ENCODE results near the gene MYO3B. TPM values are rescaled to one million over a fixed set of nuclear protein-coding genes. Genes with fewer than 3 reads are reported as not detected.

The MYO3B gene
- total RNA-seq, 2 donors from 2014 or later: 5.2 to 10.9 TPM

DNA sequence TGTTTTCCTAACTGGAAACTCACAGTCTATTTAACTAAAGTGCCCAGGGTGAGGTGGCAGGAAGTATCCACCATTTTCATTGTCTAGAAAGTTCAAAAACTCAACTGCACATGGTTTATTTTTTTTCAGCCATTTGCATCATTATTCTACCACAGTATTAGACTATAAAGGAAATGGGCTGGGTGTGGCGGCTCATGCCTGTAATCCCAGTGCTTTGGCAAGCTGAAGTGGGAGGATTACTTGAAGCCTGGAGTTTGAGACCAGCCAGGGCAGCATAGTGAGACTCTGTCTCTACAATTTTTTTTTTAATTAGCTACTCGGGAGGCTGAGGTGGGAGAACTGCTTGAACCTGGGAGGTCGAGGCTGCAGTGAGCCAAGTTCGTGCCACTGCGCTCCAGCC lies 213.8 kb downstream of the MYO3B start:
- Mint-ChIP-seq H3K4me1 (peaks cover 7% of the 10 kb centered on the region), H3K27ac (no peak overlapping the region), H3K4me3 (no peak overlapping the region), H3K9me3 (no peaks in the 10 kb centered on the region), H3K36me3 (ENCODE audit: low read depth) (peaks cover 6% of the 10 kb centered on the region), H3K27me3 (ENCODE audit: insufficient read depth) (no peaks in the 10 kb centered on the region)
- no peaks in the 10 kb centered on the region for H3K9me3 ChIP-seq (ENCODE audit: control insufficient read depth, low read length)
- no peak overlapping the region for H3K4me3 ChIP-seq (ENCODE audit: low read length)
- TF ChIP-seq, protein P1, sequence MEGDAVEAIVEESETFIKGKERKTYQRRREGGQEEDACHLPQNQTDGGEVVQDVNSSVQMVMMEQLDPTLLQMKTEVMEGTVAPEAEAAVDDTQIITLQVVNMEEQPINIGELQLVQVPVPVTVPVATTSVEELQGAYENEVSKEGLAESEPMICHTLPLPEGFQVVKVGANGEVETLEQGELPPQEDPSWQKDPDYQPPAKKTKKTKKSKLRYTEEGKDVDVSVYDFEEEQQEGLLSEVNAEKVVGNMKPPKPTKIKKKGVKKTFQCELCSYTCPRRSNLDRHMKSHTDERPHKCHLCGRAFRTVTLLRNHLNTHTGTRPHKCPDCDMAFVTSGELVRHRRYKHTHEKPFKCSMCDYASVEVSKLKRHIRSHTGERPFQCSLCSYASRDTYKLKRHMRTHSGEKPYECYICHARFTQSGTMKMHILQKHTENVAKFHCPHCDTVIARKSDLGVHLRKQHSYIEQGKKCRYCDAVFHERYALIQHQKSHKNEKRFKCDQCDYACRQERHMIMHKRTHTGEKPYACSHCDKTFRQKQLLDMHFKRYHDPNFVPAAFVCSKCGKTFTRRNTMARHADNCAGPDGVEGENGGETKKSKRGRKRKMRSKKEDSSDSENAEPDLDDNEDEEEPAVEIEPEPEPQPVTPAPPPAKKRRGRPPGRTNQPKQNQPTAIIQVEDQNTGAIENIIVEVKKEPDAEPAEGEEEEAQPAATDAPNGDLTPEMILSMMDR (conservative IDR thresholded peaks at IDR 0.05): no peak
- WGBS, 2 experiments (ENCODE audit: insufficient coverage in 1 of 2, insufficient read length in 1 of 2): 92 to 93% methylated on average over 3 to 5 of the region's 5 CpGs
- no peak overlapping the region for H3K27ac ChIP-seq (ENCODE audit: low read depth, low read length)
- DNase-seq: no peak
- H3K27me3 ChIP-seq (ENCODE audit: control insufficient read depth, insufficient read depth, low read length, poor library complexity, severe bottlenecking): peaks cover 10% of the 10 kb centered on the region
- H3K4me1 ChIP-seq (ENCODE audit: control insufficient read depth, insufficient read depth, low read length): no peaks in the 10 kb centered on the region
- H3K9ac ChIP-seq (ENCODE audit: extremely low read depth, low read length, poor library complexity, severe bottlenecking): no peak overlapping the region
- no peaks in the 10 kb centered on the region for H3K36me3 ChIP-seq (ENCODE audit: control insufficient read depth, insufficient read depth, low read length)

DNA sequence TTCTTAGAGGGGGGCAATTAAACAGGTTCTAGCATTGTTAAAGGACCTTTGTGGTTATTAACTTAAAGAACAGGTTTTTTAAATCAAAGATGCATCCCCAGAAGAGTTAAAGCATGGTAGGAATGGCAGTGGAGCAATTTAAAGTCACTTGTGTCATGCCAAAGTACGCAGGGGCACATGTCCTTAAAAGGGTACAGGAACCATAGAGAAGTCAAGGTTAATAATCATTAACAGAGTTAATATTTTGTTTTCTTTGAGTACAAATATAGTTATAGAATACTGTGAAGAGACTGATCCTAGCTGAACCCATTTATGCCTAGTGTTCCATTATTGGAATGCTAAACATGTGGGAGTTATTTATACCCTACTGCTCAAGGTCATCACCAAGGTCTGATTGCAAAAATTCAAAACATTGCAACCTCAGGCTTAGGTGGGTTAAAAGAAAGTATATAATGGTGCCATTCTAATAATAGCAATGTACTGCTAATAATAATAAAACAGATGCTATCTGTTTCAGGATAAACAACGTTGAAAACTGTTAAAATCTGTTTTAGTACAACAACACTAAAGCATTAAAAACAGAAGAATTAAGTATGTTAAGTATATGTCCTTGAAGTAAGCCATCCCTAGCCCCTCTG lies 216.0 kb downstream of the MYO3B start:
- Histone ChIP-seq H3K27ac (ENCODE audit: low read depth, low read length) (no peak overlapping the region), H3K4me1 (ENCODE audit: control insufficient read depth, insufficient read depth, low read length) (no peaks in the 10 kb centered on the region), H3K9me3 (ENCODE audit: control insufficient read depth, low read length) (no peaks in the 10 kb centered on the region), H3K36me3 (ENCODE audit: control insufficient read depth, insufficient read depth, low read length) (no peaks in the 10 kb centered on the region), H3K27me3 (ENCODE audit: control insufficient read depth, insufficient read depth, low read length, poor library complexity, severe bottlenecking) (peaks cover 16% of the 10 kb centered on the region), H3K9ac (ENCODE audit: extremely low read depth, low read length, poor library complexity, severe bottlenecking) (no peak overlapping the region), H3K4me3 (ENCODE audit: low read length) (no peak overlapping the region)
- Mint-ChIP-seq H3K27ac (no peak overlapping the region), H3K4me3 (no peak overlapping the region), H3K36me3 (ENCODE audit: low read depth) (peaks cover 6% of the 10 kb centered on the region), H3K9me3 (no peaks in the 10 kb centered on the region), H3K27me3 (ENCODE audit: insufficient read depth) (peaks cover 2% of the 10 kb centered on the region), H3K4me1 (peaks cover 16% of the 10 kb centered on the region)
- WGBS, 2 experiments (ENCODE audit: insufficient coverage in 1 of 2, insufficient read length in 1 of 2): 67 to 97% methylated on average over 1 of the region's 2 CpGs
- no peak for DNase-seq
- TF ChIP-seq, protein P1 (conservative IDR thresholded peaks at IDR 0.05): no peak

- Histone ChIP-seq H3K9me3 (ENCODE audit: control insufficient read depth, low read length) (no peaks in the 10 kb centered on the region), H3K36me3 (ENCODE audit: control insufficient read depth, insufficient read depth, low read length) (no peaks in the 10 kb centered on the region), H3K9ac (ENCODE audit: extremely low read depth, low read length, poor library complexity, severe bottlenecking) (no peak overlapping the region), H3K4me1 (ENCODE audit: control insufficient read depth, insufficient read depth, low read length) (no peaks in the 10 kb centered on the region), H3K27me3 (ENCODE audit: control insufficient read depth, insufficient read depth, low read length, poor library complexity, severe bottlenecking) (peaks cover 16% of the 10 kb centered on the region), H3K4me3 (ENCODE audit: low read length) (no peak overlapping the region), H3K27ac (ENCODE audit: low read depth, low read length) (no peak overlapping the region)
- H3K4me3 Mint-ChIP-seq: no peak overlapping the region
- H3K4me1 Mint-ChIP-seq: peaks cover 20% of the 10 kb centered on the region
- H3K9me3 Mint-ChIP-seq: no peaks in the 10 kb centered on the region
- H3K27me3 Mint-ChIP-seq (ENCODE audit: insufficient read depth): peaks cover 2% of the 10 kb centered on the region
- no peak for DNase-seq
- no peak overlapping the region for H3K27ac Mint-ChIP-seq
- TF ChIP-seq, protein P1 (conservative IDR thresholded peaks at IDR 0.05): peak; percentile 58
- peaks cover 6% of the 10 kb centered on the region for H3K36me3 Mint-ChIP-seq (ENCODE audit: low read depth)
These were observed 216.9 kb downstream of the MYO3B start for GRCh38 chr2:170394641-170395387.
